GM23248 (cell line): ENCODE results near the gene SLC30A2. TPM values are rescaled to one million over a fixed set of nuclear protein-coding genes. Genes with fewer than 3 reads are reported as not detected.

Experiments
- DNase-seq: peaks from one replicate; pipeline ENCODE4 v3.0.0-alpha.2; 2015
- H2AFZ ChIP-seq: fragments of 200-600 bp; sonication (generic); 2 replicates; pipeline ENCODE4 v1.6.1; 2016; ENCODE audit warnings: antibody characterized with exemption
- H3F3A ChIP-seq: fragments of 200-600 bp; sonication (generic); 2 replicates; pipeline ENCODE4 v1.6.1; 2016; ENCODE audit warnings: mild to moderate bottlenecking, antibody characterized with exemption, mixed run types; ENCODE audit not compliant: insufficient read depth
- H3K27ac ChIP-seq: fragments of 200-600 bp; sonication (generic); 2 replicates; pipeline ENCODE4 v1.5.1; 2016; ENCODE audit warnings: mild to moderate bottlenecking
- H3K27me3 ChIP-seq: fragments of 200-600 bp; sonication (generic); replicated peaks from 2 replicates; pipeline ENCODE4 v1.6.1; 2016; ENCODE audit warnings: mild to moderate bottlenecking; ENCODE audit not compliant: insufficient read depth
- H3K36me3 ChIP-seq: fragments of 200-600 bp; sonication (generic); 2 replicates; pipeline ENCODE4 v1.6.1; 2016; ENCODE audit warnings: low read depth, mild to moderate bottlenecking
- H3K4me1 ChIP-seq: fragments of 200-600 bp; sonication (generic); 2 replicates; pipeline ENCODE4 v1.6.1; 2016; ENCODE audit warnings: mild to moderate bottlenecking; ENCODE audit not compliant: insufficient read depth
- H3K4me2 ChIP-seq: fragments of 200-600 bp; sonication (generic); one replicate; pipeline ENCODE4 v1.6.1; 2016; ENCODE audit warnings: mild to moderate bottlenecking; ENCODE audit not compliant: unreplicated experiment
- H3K4me3 ChIP-seq: fragments of 200-600 bp; sonication (generic); 2 replicates; pipeline ENCODE4 v1.5.1; 2016; ENCODE audit warnings: mild to moderate bottlenecking
- H3K79me2 ChIP-seq: fragments of 200-600 bp; sonication (generic); 2 replicates; pipeline ENCODE4 v1.6.1; 2016; ENCODE audit warnings: mild to moderate bottlenecking; ENCODE audit not compliant: insufficient read depth
- H3K9ac ChIP-seq: fragments of 200-600 bp; sonication (generic); 2 replicates; pipeline ENCODE4 v1.6.1; 2016; ENCODE audit warnings: mild to moderate bottlenecking
- H3K9me2 ChIP-seq: fragments of 200-600 bp; sonication (generic); 2 replicates; pipeline ENCODE4 v1.6.1; 2016; ENCODE audit warnings: mixed run types, mild to moderate bottlenecking, moderate library complexity; ENCODE audit not compliant: insufficient read depth
- H3K9me3 ChIP-seq: fragments of 200-600 bp; sonication (generic); one replicate; pipeline ENCODE4 v1.6.1; 2017; ENCODE audit warnings: low read depth
- H4K20me1 ChIP-seq: fragments of 200-600 bp; sonication (generic); 2 replicates; pipeline ENCODE4 v1.6.0; 2016; ENCODE audit not compliant: insufficient read depth
- EZH2 ChIP-seq: fragments of 200-600 bp; sonication (generic); IDR thresholded peaks from 2 replicates; pipeline ENCODE4 v1.6.1; 2018; ENCODE audit warnings: antibody characterized with exemption, mild to moderate bottlenecking; ENCODE audit not compliant: insufficient read depth, poor library complexity, severe bottlenecking
- EZH2phosphoT487 ChIP-seq: fragments of 200-600 bp; sonication (generic); IDR thresholded peaks from 2 replicates; pipeline ENCODE4 v1.6.1; 2018; ENCODE audit warnings: antibody characterized with exemption, moderate library complexity, mild to moderate bottlenecking, low read depth; ENCODE audit not compliant: insufficient read depth
- whole genome bisulfite sequencing, 2 experiments: methylation state at CpG; one replicate each; pipeline ENCODE4 v1.1.6; 2015 to 2017; ENCODE audit warnings: low lambda C conversion rate in 2 of 2, low coverage in 1 of 2; ENCODE audit errors: missing lambda C conversion rate in 2 of 2; 5-methylcytosine and 5-hydroxymethylcytosine counted together
- in situ Hi-C: fragments of 300-500 bp; cut with MboI; formaldehyde crosslinking; loops from 2 replicates; pipeline ENCODE4 v1.15.0; 2020
- polyA plus RNA-seq: library from polyadenylated mRNA; unstranded; fragments of >200 nt; fragmentation: Nextera tagmentation; extraction: Ambion mirVana; gene quantifications from 2 replicates; pipeline ENCODE4 v1.2.1, GENCODE V29; 2016
- small RNA-seq: library from RNA; depleted of rRNA; stranded (forward); fragments of <200 nt; gene quantifications from one replicate; pipeline ENCODE3, GENCODE V24; 2014; ENCODE audit warnings: low read depth, low replicate concordance
- total RNA-seq: library from RNA; depleted of rRNA; stranded (reverse); fragments of >200 nt; shearing (Covaris generic); gene quantifications from 2 replicates; pipeline ENCODE4 v1.2.3, GENCODE V29; 2014; rRNA removed

SLC30A2 gene
- total and polyA plus RNA-seq, 2 experiments from 2014 or later = 0.14 TPM; not detected in 1

GRCh38 chr1:25990251-25990650, 55.7 kb downstream of the SLC30A2 start:
- Histone ChIP-seq H3K9me2 (no peaks in the 10 kb centered on the region), H2AFZ (no peak overlapping the region), H3F3A (no peaks in the 10 kb centered on the region), H4K20me1 (no peaks in the 10 kb centered on the region), H3K4me3 (no peak overlapping the region), H3K27me3 (no peaks in the 10 kb centered on the region), H3K27ac (no peak overlapping the region), H3K4me1 (peaks cover 9% of the 10 kb centered on the region; the same call in 1 of the 2 replicates), H3K36me3 (no peaks in the 10 kb centered on the region), H3K9ac (no peak overlapping the region), H3K4me2 (no peak overlapping the region), H3K9me3 (no peaks in the 10 kb centered on the region), H3K79me2 (no peaks in the 10 kb centered on the region)
- DNase-seq = no peak
- WGBS, 2 experiments = 91 to 94% methylated on average over 6 of the region's 6 CpGs
- no peak for TF ChIP-seq EZH2phosphoT487
- no peak for TF ChIP-seq EZH2
- in situ Hi-C loops = loop anchor here (10.0 kb wide), 2 partner anchors 95 to 165 kb away; no protein-coding TSS in a partner anchor

GRCh38 chr1:25989440-25990234, 56.3 kb downstream of the SLC30A2 start:
- Histone ChIP-seq H4K20me1 (no peaks in the 10 kb centered on the region), H3K4me2 (no peak overlapping the region), H3K9me2 (no peaks in the 10 kb centered on the region), H3F3A (no peaks in the 10 kb centered on the region), H3K36me3 (no peaks in the 10 kb centered on the region), H3K9me3 (no peaks in the 10 kb centered on the region), H3K4me1 (peaks cover 9% of the 10 kb centered on the region; the same call in 1 of the 2 replicates), H3K27ac (no peak overlapping the region), H2AFZ (no peak overlapping the region), H3K9ac (no peak overlapping the region), H3K79me2 (no peaks in the 10 kb centered on the region), H3K4me3 (no peak overlapping the region), H3K27me3 (no peaks in the 10 kb centered on the region)
- WGBS, 2 experiments = 94 to 96% methylated on average over 11 of the region's 11 CpGs
- no peak for DNase-seq
- in situ Hi-C loops = loop anchor here (10.0 kb wide), 2 partner anchors 95 to 165 kb away; no protein-coding TSS in a partner anchor
- TF ChIP-seq EZH2phosphoT487 = no peak
- TF ChIP-seq EZH2 = no peak

- Histone ChIP-seq H3K9me3 (no peaks in the 10 kb centered on the region), H3F3A (no peaks in the 10 kb centered on the region), H2AFZ (no peak overlapping the region), H3K4me2 (no peak overlapping the region), H4K20me1 (no peaks in the 10 kb centered on the region), H3K4me1 (peaks cover 9% of the 10 kb centered on the region; the same call in 1 of the 2 replicates), H3K4me3 (no peak overlapping the region), H3K9me2 (no peaks in the 10 kb centered on the region), H3K27ac (no peak overlapping the region), H3K9ac (no peak overlapping the region), H3K27me3 (no peaks in the 10 kb centered on the region), H3K36me3 (no peaks in the 10 kb centered on the region), H3K79me2 (no peaks in the 10 kb centered on the region)
- no peak for DNase-seq
- TF ChIP-seq EZH2phosphoT487 (no peak), EZH2 (no peak)
- in situ Hi-C loops = no loop called here
- 89 to 99% methylated on average over 2 of the region's 2 CpGs for WGBS, 2 experiments
Observed at GRCh38 chr1:25987951-25988350, 58.0 kb downstream of the SLC30A2 start.

Small RNA genes within 50 kb of the gene (small RNA-seq; reads per million reads assigned to genes)
- gene RF00283 (not detected), gene RF00492 (not detected)

Other genes starting within 250 kb of the SLC30A2 start
- 45.3 and 49.7 TPM in 2 replicates for gene SELENON, start 245.9 kb downstream of the SLC30A2 start, total RNA-seq
- gene SELENON, start 245.9 kb downstream of the SLC30A2 start, polyA plus RNA-seq = 8.3 and 9.0 TPM in 2 replicates
- gene MTFR1L, start 226.2 kb downstream of the SLC30A2 start, total RNA-seq = 57.2 and 58.3 TPM in 2 replicates
- gene MTFR1L, start 226.2 kb downstream of the SLC30A2 start, polyA plus RNA-seq = 74.2 and 78.1 TPM in 2 replicates
- 1.6 and 2.2 TPM in 2 replicates for gene AUNIP, start 186.7 kb downstream of the SLC30A2 start, total RNA-seq
- gene AUNIP, start 186.7 kb downstream of the SLC30A2 start, polyA plus RNA-seq = 2.3 and 3.2 TPM in 2 replicates
- gene PAQR7, start 170.4 kb downstream of the SLC30A2 start, total RNA-seq = 18.6 and 20.6 TPM in 2 replicates
- 12.7 and 12.9 TPM in 2 replicates for gene PAQR7, start 170.4 kb downstream of the SLC30A2 start, polyA plus RNA-seq
- gene STMN1, start 139.7 kb downstream of the SLC30A2 start, total RNA-seq = 44.8 and 45.2 TPM in 2 replicates
- 299 and 301 TPM in 2 replicates for gene STMN1, start 139.7 kb downstream of the SLC30A2 start, polyA plus RNA-seq
- 10.7 and 11.9 TPM in 2 replicates for gene PAFAH2, start 48.1 kb downstream of the SLC30A2 start, total RNA-seq
- gene PAFAH2, start 48.1 kb downstream of the SLC30A2 start, polyA plus RNA-seq = 9.5 and 10.0 TPM in 2 replicates
- 3.4 and 5.5 TPM in 2 replicates for gene EXTL1, start 24.3 kb downstream of the SLC30A2 start, total RNA-seq
- gene EXTL1, start 24.3 kb downstream of the SLC30A2 start, polyA plus RNA-seq = 5.9 and 6.4 TPM in 2 replicates
- not detected in 2 replicates for gene TRIM63, start 21.5 kb upstream of the SLC30A2 start, total RNA-seq
- not detected in 2 replicates for gene TRIM63, start 21.5 kb upstream of the SLC30A2 start, polyA plus RNA-seq
- 6.6 and 6.8 TPM in 2 replicates for gene PDIK1L, start 65.7 kb upstream of the SLC30A2 start, total RNA-seq
- 2.9 and 3.5 TPM in 2 replicates for gene PDIK1L, start 65.7 kb upstream of the SLC30A2 start, polyA plus RNA-seq
- 0.63 TPM in 1 of 2 replicates, not detected in the other for gene FAM110D, start 113.0 kb upstream of the SLC30A2 start, total RNA-seq
- not detected in 2 replicates for gene FAM110D, start 113.0 kb upstream of the SLC30A2 start, polyA plus RNA-seq
- not detected in 2 replicates for gene C1orf232, start 122.8 kb upstream of the SLC30A2 start, total RNA-seq
- gene C1orf232, start 122.8 kb upstream of the SLC30A2 start, polyA plus RNA-seq = not detected in 2 replicates
- 8.2 and 25.0 TPM in 2 replicates for gene ZNF593, start 123.8 kb upstream of the SLC30A2 start, total RNA-seq
- gene ZNF593, start 123.8 kb upstream of the SLC30A2 start, polyA plus RNA-seq = 61.2 and 65.8 TPM in 2 replicates
- not detected in 2 replicates for gene ZNF593OS, start 125.7 kb upstream of the SLC30A2 start, total RNA-seq
- gene ZNF593OS, start 125.7 kb upstream of the SLC30A2 start, polyA plus RNA-seq = 0.81 and 0.85 TPM in 2 replicates
- 0.51 TPM in 1 of 2 replicates, not detected in the other for gene CNKSR1, start 131.4 kb upstream of the SLC30A2 start, total RNA-seq
- 0.10 TPM in 1 of 2 replicates, not detected in the other for gene CNKSR1, start 131.4 kb upstream of the SLC30A2 start, polyA plus RNA-seq
- gene CATSPER4, start 144.5 kb upstream of the SLC30A2 start, total RNA-seq = not detected in 2 replicates
- not detected in 2 replicates for gene CATSPER4, start 144.5 kb upstream of the SLC30A2 start, polyA plus RNA-seq
- 6.2 TPM in 2 replicates for gene CEP85, start 188.1 kb upstream of the SLC30A2 start, total RNA-seq
- 4.6 and 5.0 TPM in 2 replicates for gene CEP85, start 188.1 kb upstream of the SLC30A2 start, polyA plus RNA-seq
- 212 and 240 TPM in 2 replicates for gene SH3BGRL3, start 234.0 kb upstream of the SLC30A2 start, total RNA-seq
- gene SH3BGRL3, start 234.0 kb upstream of the SLC30A2 start, polyA plus RNA-seq = 2,795 and 2,825 TPM in 2 replicates